HAP-1 (cell line): ENCODE results near the gene COPS8.

Experiments used
- DNase-seq, 2 experiments: peaks; one replicate each; pipeline ENCODE4 v3.0.0-alpha.2; 2016 to 2020; ENCODE audit warnings: low spot score in 2 of 2
- H3K27me3 ChIP-seq: fragments of 250-450 bp; sonication (Bioruptor Pico); 2 replicates; pipeline ENCODE4 v1.5.1; 2020; ENCODE audit warnings: low read depth, mild to moderate bottlenecking, moderate library complexity
- H3K36me3 ChIP-seq: fragments of 250-450 bp; sonication (Bioruptor Pico); replicated peaks from 2 replicates; pipeline ENCODE4 v1.5.1; 2020; ENCODE audit warnings: mild to moderate bottlenecking
- H3K4me1 ChIP-seq: fragments of 250-450 bp; sonication (Bioruptor Pico); 2 replicates; pipeline ENCODE4 v1.5.1; 2020; ENCODE audit warnings: mild to moderate bottlenecking
- H3K4me3 ChIP-seq: fragments of 250-450 bp; sonication (Bioruptor Pico); 2 replicates; pipeline ENCODE4 v1.5.1; 2020; ENCODE audit warnings: mild to moderate bottlenecking, moderate library complexity
- H3K9me3 ChIP-seq: fragments of 250-450 bp; sonication (Bioruptor Pico); 2 replicates; pipeline ENCODE4 v1.5.1; 2020; ENCODE audit warnings: mild to moderate bottlenecking, moderate library complexity
- in situ Hi-C: fragments of 300-500 bp; cut with MboI; formaldehyde crosslinking; loops from 3 replicates; pipeline ENCODE4 v1.14.3; 2020; ENCODE audit warnings: low sequenced_read_pairs, inconsistent platforms, mixed read lengths

Gene COPS8

GRCh38 chr2:237137626-237138323 lies 52.1 kb downstream of the COPS8 start:
- H3K9me3 ChIP-seq: no peaks in the 10 kb centered on the region
- H3K36me3 ChIP-seq: no peaks in the 10 kb centered on the region
- DNase-seq: no peak
- H3K4me1 ChIP-seq: no peaks in the 10 kb centered on the region
- in situ Hi-C loops: no loop called here
- H3K27me3 ChIP-seq: no peaks in the 10 kb centered on the region
- no peak overlapping the region for H3K4me3 ChIP-seq

- H3K4me3 ChIP-seq: no peak overlapping the region
- H3K36me3 ChIP-seq: no peaks in the 10 kb centered on the region
- in situ Hi-C loops: no loop called here
- H3K27me3 ChIP-seq: no peaks in the 10 kb centered on the region
- H3K4me1 ChIP-seq: no peaks in the 10 kb centered on the region
- no peaks in the 10 kb centered on the region for H3K9me3 ChIP-seq
- no peak for DNase-seq
Measured at GRCh38 chr2:237139123-237139675, 53.5 kb downstream of the COPS8 start.

- no peaks in the 10 kb centered on the region for H3K27me3 ChIP-seq
- no peak for DNase-seq
- in situ Hi-C loops: no loop called here
- H3K4me3 ChIP-seq: no peak overlapping the region
- no peaks in the 10 kb centered on the region for H3K4me1 ChIP-seq
- no peaks in the 10 kb centered on the region for H3K9me3 ChIP-seq
- no peaks in the 10 kb centered on the region for H3K36me3 ChIP-seq
Measured at GRCh38 chr2:237140689-237141285, 55.1 kb downstream of the COPS8 start.

GRCh38 chr2:237141571-237142051 lies 55.9 kb downstream of the COPS8 start:
- Histone ChIP-seq H3K27me3 (no peaks in the 10 kb centered on the region), H3K4me3 (no peak overlapping the region), H3K36me3 (no peaks in the 10 kb centered on the region), H3K9me3 (no peaks in the 10 kb centered on the region; the same call in 1 of the 2 replicates), H3K4me1 (no peaks in the 10 kb centered on the region)
- no peak for DNase-seq
- in situ Hi-C loops: no loop called here

GRCh38 chr2:237143118-237143517 lies 57.4 kb downstream of the COPS8 start:
- in situ Hi-C loops: no loop called here
- H3K4me3 ChIP-seq: no peak overlapping the region
- H3K36me3 ChIP-seq: no peaks in the 10 kb centered on the region
- peaks cover 3% of the 10 kb centered on the region; the same call in 1 of the 2 replicates for H3K9me3 ChIP-seq
- H3K27me3 ChIP-seq: no peaks in the 10 kb centered on the region
- DNase-seq: no peak
- H3K4me1 ChIP-seq: no peaks in the 10 kb centered on the region

GRCh38 chr2:237143676-237144440 lies 58.2 kb downstream of the COPS8 start:
- Histone ChIP-seq H3K4me1 (no peaks in the 10 kb centered on the region), H3K4me3 (no peak overlapping the region), H3K36me3 (no peaks in the 10 kb centered on the region), H3K27me3 (no peaks in the 10 kb centered on the region), H3K9me3 (peaks cover 3% of the 10 kb centered on the region; the same call in 1 of the 2 replicates)
- in situ Hi-C loops: no loop called here
- no peak for DNase-seq

- Histone ChIP-seq H3K4me3 (no peak overlapping the region), H3K9me3 (peaks cover 3% of the 10 kb centered on the region; the same call in 1 of the 2 replicates), H3K27me3 (no peaks in the 10 kb centered on the region), H3K4me1 (no peaks in the 10 kb centered on the region), H3K36me3 (no peaks in the 10 kb centered on the region)
- no peak for DNase-seq
- in situ Hi-C loops: no loop called here
Measured at GRCh38 chr2:237144516-237144915, 58.8 kb downstream of the COPS8 start.

GRCh38 chr2:237147317-237147716 lies 61.6 kb downstream of the COPS8 start:
- peaks cover 3% of the 10 kb centered on the region; the same call in 1 of the 2 replicates for H3K9me3 ChIP-seq
- H3K27me3 ChIP-seq: no peaks in the 10 kb centered on the region
- in situ Hi-C loops: no loop called here
- no peaks in the 10 kb centered on the region for H3K36me3 ChIP-seq
- no peak overlapping the region for H3K4me3 ChIP-seq
- H3K4me1 ChIP-seq: no peaks in the 10 kb centered on the region
- DNase-seq: no peak

- H3K27me3 ChIP-seq: no peaks in the 10 kb centered on the region; the same call in 1 of the 2 replicates
- H3K4me1 ChIP-seq: no peaks in the 10 kb centered on the region
- H3K9me3 ChIP-seq: peaks cover 3% of the 10 kb centered on the region; the same call in 1 of the 2 replicates
- DNase-seq: no peak
- H3K4me3 ChIP-seq: no peak overlapping the region
- no peaks in the 10 kb centered on the region for H3K36me3 ChIP-seq
- in situ Hi-C loops: no loop called here
Measured at GRCh38 chr2:237148624-237149023, 62.9 kb downstream of the COPS8 start.

- peaks cover 3% of the 10 kb centered on the region; the same call in 1 of the 2 replicates for H3K9me3 ChIP-seq
- in situ Hi-C loops: no loop called here
- H3K4me1 ChIP-seq: no peaks in the 10 kb centered on the region
- no peaks in the 10 kb centered on the region; the same call in 1 of the 2 replicates for H3K27me3 ChIP-seq
- no peak for DNase-seq
- no peaks in the 10 kb centered on the region for H3K36me3 ChIP-seq
- H3K4me3 ChIP-seq: no peak overlapping the region
Measured at GRCh38 chr2:237149425-237149824, 63.7 kb downstream of the COPS8 start.
